DMS114 treated with DMSO at 0.1 percent for 48 hours (cell line): ENCODE data around the gene ENTHD1.
"Not testable (repeated sequence)": the region's sequence is repeated elsewhere in the genome, so short reads cannot be mapped to it uniquely, and the experiment has no call there.

Source experiments
- DNase-seq: peaks from one replicate; lab custom pipeline; 2025; ENCODE audit not compliant: unreplicated experiment; lab: John Stamatoyannopoulos, UW

The ENTHD1 gene

GRCh38 chr22:39925273-39925672 is 31.7 kb upstream of the ENTHD1 start:
- DNase-seq: no peak

GRCh38 chr22:39924286-39924685 is 30.7 kb upstream of the ENTHD1 start:
- no peak for DNase-seq

- no peak for DNase-seq
These were observed 30.1 kb upstream of the ENTHD1 start for GRCh38 chr22:39923696-39924095.

GRCh38 chr22:39920134-39920743 is 26.7 kb upstream of the ENTHD1 start:
- no peak for DNase-seq

GRCh38 chr22:39917776-39918495 is 24.4 kb upstream of the ENTHD1 start:
- no peak for DNase-seq

GRCh38 chr22:39917197-39917643 is 23.7 kb upstream of the ENTHD1 start:
- DNase-seq: no peak

GRCh38 chr22:39916496-39916895 is 22.9 kb upstream of the ENTHD1 start:
- DNase-seq: no peak

- DNase-seq: no peak
These were observed 21.8 kb upstream of the ENTHD1 start for GRCh38 chr22:39915295-39915726.

- no peak for DNase-seq
These were observed 21.0 kb upstream of the ENTHD1 start for GRCh38 chr22:39914584-39914983.

GRCh38 chr22:39913886-39914285 is 20.3 kb upstream of the ENTHD1 start:
- DNase-seq: no peak

GRCh38 chr22:39913321-39913720 is 19.8 kb upstream of the ENTHD1 start:
- no peak for DNase-seq

GRCh38 chr22:39910876-39911613 is 17.5 kb upstream of the ENTHD1 start:
- DNase-seq: no peak

GRCh38 chr22:39908737-39909136 is 15.2 kb upstream of the ENTHD1 start:
- DNase-seq: no peak

GRCh38 chr22:39908136-39908535 is 14.6 kb upstream of the ENTHD1 start:
- DNase-seq: no peak

- no peak for DNase-seq
These were observed 14.1 kb upstream of the ENTHD1 start for GRCh38 chr22:39907605-39908097.

GRCh38 chr22:39907047-39907446 is 13.5 kb upstream of the ENTHD1 start:
- no peak for DNase-seq

- DNase-seq: no peak
These were observed 12.6 kb upstream of the ENTHD1 start for GRCh38 chr22:39906207-39906606.

GRCh38 chr22:39905687-39906086 is 12.1 kb upstream of the ENTHD1 start:
- DNase-seq: no peak

GRCh38 chr22:39904862-39905261 is 11.3 kb upstream of the ENTHD1 start:
- no peak for DNase-seq

GRCh38 chr22:39904024-39904423 is 10.5 kb upstream of the ENTHD1 start:
- DNase-seq: not testable (repeated sequence)

- DNase-seq: no peak
These were observed 8.1 kb upstream of the ENTHD1 start for GRCh38 chr22:39901565-39902146.
